HepG2 (cell line): Measurements from ENCODE around the gene TANGO6. TPM values are rescaled to one million over a fixed set of nuclear protein-coding genes. Genes with fewer than 3 reads are reported as not detected.

Experiments
- CBX2 ChIP-seq, 2 experiments: fragments of 200-600 bp in 1 of 2; sonication (generic); formaldehyde crosslinking in 1 of 2; IDR thresholded peaks; 2 replicates each; pipeline versions ENCODE4 v1.7.0 to v1.8.1; 2018 to 2022; ENCODE audit warnings: low read depth in 2 of 2, low read length in 1 of 2, mild to moderate bottlenecking in 1 of 2, missing genetic modification reagents in 1 of 2
- CENPT ChIP-seq: sonication (generic); formaldehyde crosslinking; IDR thresholded peaks from 2 replicates; pipeline ENCODE4 v1.8.0; 2022; ENCODE audit warnings: low read depth, mild to moderate bottlenecking, moderate library complexity, missing genetic modification reagents
- DMTF1 ChIP-seq: sonication (generic); formaldehyde crosslinking; IDR thresholded peaks from 2 replicates; pipeline ENCODE4 v1.4.0; 2020; ENCODE audit warnings: mild to moderate bottlenecking, missing genetic modification reagents
- HIC2 ChIP-seq: sonication (generic); formaldehyde crosslinking; IDR thresholded peaks from 2 replicates; pipeline ENCODE4 v1.9.0; 2022; ENCODE audit warnings: low read depth, missing genetic modification reagents
- HOXA3 ChIP-seq: sonication (generic); formaldehyde crosslinking; IDR thresholded peaks from 2 replicates; pipeline ENCODE4 v1.5.0; 2020; ENCODE audit warnings: missing genetic modification reagents
- NCOR1 ChIP-seq: fragments of 200-600 bp; sonication (generic); IDR thresholded peaks from 2 replicates; pipeline ENCODE4 v1.7.0; 2017; ENCODE audit warnings: antibody characterized with exemption, low read length, borderline replicate concordance
- NR2F6 ChIP-seq, 2 experiments: IDR thresholded peaks; 2 replicates each; pipeline ENCODE4 v1.6.1; 2016; ENCODE audit warnings: antibody characterized with exemption in 1 of 2, mild to moderate bottlenecking in 1 of 2
- PHF21A ChIP-seq: sonication (generic); formaldehyde crosslinking; IDR thresholded peaks from 2 replicates; pipeline ENCODE4 v1.5.0; 2020; ENCODE audit warnings: mild to moderate bottlenecking, missing genetic modification reagents
- POLR2A ChIP-seq, 2 experiments: IDR thresholded peaks; 2 replicates each; pipeline ENCODE4 v1.6.1; 2011; ENCODE audit warnings: low read depth in 2 of 2, low read length in 2 of 2, mild to moderate bottlenecking in 1 of 2, moderate library complexity in 1 of 2; ENCODE audit not compliant: insufficient read depth in 1 of 2
- TBP ChIP-seq: sonication (generic); formaldehyde crosslinking; IDR thresholded peaks from 2 replicates; pipeline ENCODE4 v1.5.0; 2020; ENCODE audit warnings: missing genetic modification reagents
- ZFP1 ChIP-seq: IDR thresholded peaks from 2 replicates; pipeline ENCODE4 v1.6.1; 2016
- ZNF232 ChIP-seq: sonication (generic); formaldehyde crosslinking; IDR thresholded peaks from 2 replicates; pipeline ENCODE4 v1.4.0; 2020; ENCODE audit warnings: missing genetic modification reagents, borderline replicate concordance
- ZNF3 ChIP-seq: IDR thresholded peaks from 2 replicates; pipeline ENCODE4 v1.7.0; 2017; ENCODE audit warnings: inconsistent platforms
- ZNF558 ChIP-seq: sonication (generic); formaldehyde crosslinking; IDR thresholded peaks from 2 replicates; pipeline ENCODE4 v1.9.0; 2022; ENCODE audit warnings: mild to moderate bottlenecking, missing genetic modification reagents, borderline replicate concordance
- ZNF782 ChIP-seq: sonication (generic); formaldehyde crosslinking; IDR thresholded peaks from 2 replicates; pipeline ENCODE4 v1.4.0; 2020; ENCODE audit warnings: missing genetic modification reagents, mild to moderate bottlenecking, borderline replicate concordance
- ZNF83 ChIP-seq: sonication (generic); formaldehyde crosslinking; IDR thresholded peaks from 2 replicates; pipeline ENCODE4 v1.4.0; 2020; ENCODE audit warnings: missing genetic modification reagents, mild to moderate bottlenecking, borderline replicate concordance
- ZZZ3 ChIP-seq: sonication (generic); formaldehyde crosslinking; IDR thresholded peaks from 2 replicates; pipeline ENCODE4 v1.4.0; 2020; ENCODE audit warnings: missing genetic modification reagents, mild to moderate bottlenecking, borderline replicate concordance
- polyA plus RNA-seq, 8 experiments: library from polyadenylated mRNA; depleted of rRNA in 3 of 8; stranded (reverse) in 7 of 8; unstranded in 1 of 8; fragments of >200 nt; fragmentation: Illumina TruSeq in 4 of 8; extraction: Trizol in 4 of 8; gene quantifications; 2 replicates each; pipeline versions ENCODE4 v1.2.1 to v1.2.3, GENCODE V29; 2011 to 2016; ENCODE audit warnings: low read depth in 4 of 8, missing spikeins in 1 of 8, mixed read lengths in 1 of 8; ENCODE audit not compliant: insufficient read depth in 1 of 8
- total RNA-seq, 5 experiments: library from RNA; depleted of rRNA; stranded (reverse); fragments of >200 nt; fragmentation: Illumina TruSeq; extraction: Trizol; gene quantifications; 2 replicates each; pipeline ENCODE4 v1.2.3, GENCODE V29; 2016; ENCODE audit warnings: low read depth in 1 of 5
- TF ChIP-seq, protein P1 (sequence below): IDR thresholded peaks from 2 replicates; pipeline ENCODE4 v1.6.1; 2016; ENCODE audit warnings: missing biosample characterization, missing genetic modification reagents, low read depth
- TF ChIP-seq, protein P2 (sequence below): sonication (generic); formaldehyde crosslinking; IDR thresholded peaks from 2 replicates; pipeline ENCODE4 v1.8.0; 2023; ENCODE audit warnings: mild to moderate bottlenecking, missing genetic modification reagents
- TF ChIP-seq, protein P3 (sequence below): fragments of 450-650 bp; IDR thresholded peaks from 2 replicates; pipeline ENCODE4 v1.6.1; 2017; ENCODE audit warnings: mild to moderate bottlenecking

The TANGO6 gene
- total and polyA plus RNA-seq, 2 of the 13 experiments (the other 11 are each of a cell fraction or from before 2014, with no cell fraction given): 7.2 to 13.3 TPM

DNA sequence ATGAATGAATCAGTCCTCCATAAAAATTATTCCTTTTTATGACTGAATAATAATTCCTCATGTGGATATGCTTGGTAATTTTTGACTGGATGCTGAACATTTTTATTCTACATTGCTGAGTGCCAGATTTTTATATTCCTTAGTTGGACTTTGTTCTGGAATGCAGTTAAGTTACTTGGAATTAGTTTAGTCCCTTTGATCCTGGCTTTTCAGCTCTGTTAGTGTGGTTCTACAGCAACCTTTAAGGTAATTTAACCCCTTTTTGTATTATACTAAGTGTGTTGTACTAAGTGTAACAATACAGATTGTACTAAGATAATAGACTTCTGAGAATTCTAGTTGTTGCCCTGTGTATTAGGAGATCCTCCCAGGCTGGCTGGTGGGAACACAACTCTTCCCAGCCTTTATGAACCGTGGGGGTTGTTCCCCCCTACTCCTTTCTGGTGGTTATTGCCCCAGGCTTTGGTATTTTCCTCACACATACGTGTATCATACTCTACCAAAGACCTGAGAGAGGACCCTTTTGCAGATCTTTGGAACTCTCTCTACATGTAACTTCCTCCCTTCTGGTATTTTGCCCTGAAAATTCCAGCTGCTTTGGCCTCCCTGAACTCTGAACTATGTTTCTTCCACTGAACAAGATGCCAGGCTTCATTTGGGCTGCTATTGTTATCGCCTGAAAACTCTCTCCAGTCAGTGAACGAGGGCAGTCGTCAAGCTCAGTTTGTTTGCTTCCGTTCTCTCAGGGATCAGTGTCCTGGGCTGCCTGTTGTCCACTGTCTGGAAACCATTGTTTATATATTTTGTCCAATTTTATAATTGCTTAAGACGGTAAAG, 30.5 kb downstream of the TANGO6 start (continued):
- TF ChIP-seq DMTF1 (CRISPR knock-in tag): no peak
- no peak for TF ChIP-seq NR2F6 (IDR thresholded peaks at IDR 0.05)
- TF ChIP-seq NR2F6 (CRISPR knock-in tag; IDR thresholded peaks at IDR 0.05): peak; percentile 7; the same call in 1 of the 2 replicates
- no peak for TF ChIP-seq ZNF558
- TF ChIP-seq, protein P1, sequence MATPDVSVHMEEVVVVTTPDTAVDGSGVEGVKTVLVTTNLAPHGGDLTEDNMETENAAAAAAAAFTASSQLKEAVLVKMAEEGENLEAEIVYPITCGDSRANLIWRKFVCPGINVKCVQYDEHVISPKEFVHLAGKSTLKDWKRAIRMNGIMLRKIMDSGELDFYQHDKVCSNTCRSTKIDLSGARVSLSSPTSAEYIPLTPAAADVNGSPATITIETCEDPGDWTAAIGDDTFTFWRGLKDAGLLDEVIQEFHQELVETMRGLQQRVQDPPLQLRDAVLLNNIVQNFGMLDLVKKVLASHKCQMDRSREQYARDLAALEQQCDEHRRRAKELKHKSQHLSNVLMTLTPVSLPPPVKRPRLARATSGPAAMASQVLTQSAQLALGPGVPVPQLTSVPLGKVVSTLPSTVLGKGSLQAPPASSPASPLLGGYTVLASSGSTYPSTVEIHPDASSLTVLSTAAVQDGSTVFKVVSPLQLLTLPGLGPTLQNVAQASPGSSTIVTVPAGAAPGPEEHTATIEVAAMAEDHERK (CRISPR knock-in tag): no peak
- TF ChIP-seq HOXA3 (CRISPR knock-in tag): no peak
- TF ChIP-seq POLR2A (IDR thresholded peaks at IDR 0.05; ENCODE audit: insufficient read depth in 1 of 2, low read depth in 2 of 2, low read length in 2 of 2): no peak
- no peak for TF ChIP-seq CENPT (CRISPR knock-in tag)
- no peak for TF ChIP-seq ZFP1 (CRISPR knock-in tag)
- no peak for TF ChIP-seq ZNF3 (CRISPR knock-in tag)
- TF ChIP-seq ZNF83 (CRISPR knock-in tag): no peak
- no peak for TF ChIP-seq ZNF232 (CRISPR knock-in tag)
- TF ChIP-seq TBP (CRISPR knock-in tag): no peak
- TF ChIP-seq PHF21A: 0 out of 2 replicates have a peak, but pooled peaks have one; percentile 23
- TF ChIP-seq ZZZ3 (CRISPR knock-in tag): no peak
- peak; percentile 49; the same call in 1 of the 2 replicates for TF ChIP-seq NCOR1
- TF ChIP-seq HIC2 (CRISPR knock-in tag): no peak
- TF ChIP-seq, protein P2, sequence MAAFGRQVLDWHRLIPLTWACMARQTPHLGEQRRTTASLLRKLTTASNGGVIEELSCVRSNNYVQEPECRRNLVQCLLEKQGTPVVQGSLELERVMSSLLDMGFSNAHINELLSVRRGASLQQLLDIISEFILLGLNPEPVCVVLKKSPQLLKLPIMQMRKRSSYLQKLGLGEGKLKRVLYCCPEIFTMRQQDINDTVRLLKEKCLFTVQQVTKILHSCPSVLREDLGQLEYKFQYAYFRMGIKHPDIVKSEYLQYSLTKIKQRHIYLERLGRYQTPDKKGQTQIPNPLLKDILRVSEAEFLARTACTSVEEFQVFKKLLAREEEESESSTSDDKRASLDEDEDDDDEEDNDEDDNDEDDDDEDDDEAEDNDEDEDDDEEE (CRISPR knock-in tag): no peak
- no peak for TF ChIP-seq CBX2 (IDR thresholded peaks at IDR 0.05; ENCODE audit: low read depth, low read length)
- no peak for TF ChIP-seq CBX2 (CRISPR knock-in tag; IDR thresholded peaks at IDR 0.05; ENCODE audit: low read depth)
- TF ChIP-seq ZNF782 (CRISPR knock-in tag): no peak
- TF ChIP-seq, protein P3, sequence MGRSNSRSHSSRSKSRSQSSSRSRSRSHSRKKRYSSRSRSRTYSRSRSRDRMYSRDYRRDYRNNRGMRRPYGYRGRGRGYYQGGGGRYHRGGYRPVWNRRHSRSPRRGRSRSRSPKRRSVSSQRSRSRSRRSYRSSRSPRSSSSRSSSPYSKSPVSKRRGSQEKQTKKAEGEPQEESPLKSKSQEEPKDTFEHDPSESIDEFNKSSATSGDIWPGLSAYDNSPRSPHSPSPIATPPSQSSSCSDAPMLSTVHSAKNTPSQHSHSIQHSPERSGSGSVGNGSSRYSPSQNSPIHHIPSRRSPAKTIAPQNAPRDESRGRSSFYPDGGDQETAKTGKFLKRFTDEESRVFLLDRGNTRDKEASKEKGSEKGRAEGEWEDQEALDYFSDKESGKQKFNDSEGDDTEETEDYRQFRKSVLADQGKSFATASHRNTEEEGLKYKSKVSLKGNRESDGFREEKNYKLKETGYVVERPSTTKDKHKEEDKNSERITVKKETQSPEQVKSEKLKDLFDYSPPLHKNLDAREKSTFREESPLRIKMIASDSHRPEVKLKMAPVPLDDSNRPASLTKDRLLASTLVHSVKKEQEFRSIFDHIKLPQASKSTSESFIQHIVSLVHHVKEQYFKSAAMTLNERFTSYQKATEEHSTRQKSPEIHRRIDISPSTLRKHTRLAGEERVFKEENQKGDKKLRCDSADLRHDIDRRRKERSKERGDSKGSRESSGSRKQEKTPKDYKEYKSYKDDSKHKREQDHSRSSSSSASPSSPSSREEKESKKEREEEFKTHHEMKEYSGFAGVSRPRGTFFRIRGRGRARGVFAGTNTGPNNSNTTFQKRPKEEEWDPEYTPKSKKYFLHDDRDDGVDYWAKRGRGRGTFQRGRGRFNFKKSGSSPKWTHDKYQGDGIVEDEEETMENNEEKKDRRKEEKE: no peak
